H1 (cell line): ENCODE data around the gene AGAP1. TPM values are rescaled to one million over a fixed set of nuclear protein-coding genes. Genes with fewer than 3 reads are reported as not detected.
A peak's percentile ranks its signal among the peaks of the same experiment; 100 is the strongest.

Experiments used
- CBX5 ChIP-seq: fragments of 300-800, 300-1000 bp; sonication (generic); IDR thresholded peaks from 2 replicates; pipeline ENCODE4 v1.7.1; 2016; ENCODE audit warnings: antibody characterized with exemption, low read length, low read depth
- CBX8 ChIP-seq: fragments of 300-800, 300-1000 bp; sonication (generic); IDR thresholded peaks from 2 replicates; pipeline ENCODE4 v1.7.1; 2016; ENCODE audit warnings: low read depth, low read length, borderline replicate concordance
- FOSL1 ChIP-seq: IDR thresholded peaks from 2 replicates; pipeline ENCODE4 v1.6.1; 2011; ENCODE audit warnings: mild to moderate bottlenecking, low read depth, low read length, moderate library complexity; ENCODE audit not compliant: insufficient read depth
- POLR2AphosphoS5 ChIP-seq: IDR thresholded peaks from 2 replicates; pipeline ENCODE4 v1.6.1; 2011; ENCODE audit warnings: low read depth, low read length
- RAD21 ChIP-seq, 2 experiments: IDR thresholded peaks in 1 of 2; conservative IDR thresholded peaks in 1 of 2; 2 replicates each; pipeline ENCODE4 v1.6.1; 2011; ENCODE audit warnings: low read depth in 2 of 2, low read length in 2 of 2, improper control_type of control experiment in 1 of 2, inconsistent platforms in 1 of 2, mild to moderate bottlenecking in 1 of 2, moderate library complexity in 1 of 2
- SIRT6 ChIP-seq: IDR thresholded peaks from one replicate; pipeline ENCODE4 v1.7.1; 2012; ENCODE audit warnings: low read length, inconsistent platforms
- SP1 ChIP-seq: IDR thresholded peaks from 2 replicates; pipeline ENCODE4 v1.6.1; 2011; ENCODE audit warnings: low read depth, low read length
- SRF ChIP-seq: IDR thresholded peaks from 2 replicates; pipeline ENCODE4 v1.6.1; 2011; ENCODE audit warnings: mild to moderate bottlenecking, low read depth, low read length, moderate library complexity
- TAF1 ChIP-seq: IDR thresholded peaks from 2 replicates; pipeline ENCODE4 v1.6.1; 2011; ENCODE audit warnings: mild to moderate bottlenecking, low read depth, low read length
- polyA plus RNA-seq, 7 experiments: library from polyadenylated mRNA; depleted of rRNA in 3 of 7; stranded (reverse) in 5 of 7; unstranded in 2 of 7; fragments of >200 nt in 5 of 7; fragments of 200-250 nt in 2 of 7; gene quantifications; 1 replicate in 5 of 7; 2 replicates in 1 of 7; 4 replicates in 1 of 7; pipeline versions ENCODE4 v1.2.1 to v1.2.3, GENCODE V29; 2011 to 2013; ENCODE audit warnings: missing spikeins in 2 of 7, mixed read lengths in 2 of 7
- total RNA-seq: library from RNA; stranded (reverse); fragmentation: NEBNext Ultra II Directional; extraction: Animal tissue kit (Norgen Biotek cat#: 25700); gene quantifications from 2 replicates; pipeline ENCODE4 v1.2.1, GENCODE V29; 2021
- TF ChIP-seq, protein P1 (sequence below): IDR thresholded peaks from 2 replicates; pipeline ENCODE4 v1.6.1; 2012; ENCODE audit warnings: inconsistent platforms

The AGAP1 gene
- total and polyA plus RNA-seq, 2 of the 8 experiments (the other 6 are each of a cell fraction or from before 2014, with no cell fraction given), result 18.1 to 39.4 TPM

DNA sequence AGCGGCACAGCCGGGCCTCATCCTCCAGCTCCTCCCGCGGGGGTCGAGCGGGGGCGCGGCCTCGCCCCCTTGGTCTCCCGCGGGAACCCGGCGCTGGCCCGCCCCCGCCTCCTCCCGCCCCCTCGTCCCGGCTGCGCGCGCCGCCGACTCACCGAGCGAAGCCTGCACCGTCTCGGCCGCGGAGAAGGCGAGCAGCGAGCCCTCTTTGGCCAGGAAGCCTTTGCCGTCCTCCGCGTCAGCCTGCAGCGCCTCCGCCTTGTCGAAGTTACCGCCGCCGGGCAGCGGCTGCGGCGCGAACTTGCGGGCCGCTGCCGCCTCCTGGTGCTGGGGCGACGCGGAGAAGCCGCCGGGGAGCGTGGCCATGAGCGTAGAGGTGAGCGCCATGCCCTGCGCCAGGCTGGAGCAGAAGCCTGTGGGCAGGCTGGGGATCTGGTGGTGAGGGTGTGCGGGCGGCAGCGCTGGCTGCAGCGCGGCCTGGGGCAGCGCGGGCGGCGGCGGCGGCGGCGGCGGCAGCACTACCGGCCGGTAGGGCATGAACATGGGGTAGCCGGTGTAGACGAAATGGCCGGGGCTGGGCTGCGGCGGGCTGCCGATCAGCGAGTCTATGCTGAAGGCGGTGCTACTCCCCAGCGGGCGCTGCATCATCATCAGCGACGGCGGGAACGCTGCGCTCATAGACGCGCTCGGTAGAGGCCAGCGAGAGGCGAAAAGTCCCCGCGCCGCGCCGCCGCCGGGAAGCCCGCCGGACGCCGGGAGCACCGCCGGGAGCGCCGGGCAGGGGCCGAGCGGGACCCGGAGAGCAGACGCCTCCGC is 673.7 kb downstream of the AGAP1 start (continued):
- TF ChIP-seq CBX8 (no peak), POLR2AphosphoS5 (no peak), RAD21 (IDR thresholded peaks at IDR 0.05 in 1 of 2, conservative IDR thresholded peaks at IDR 0.05 in 1 of 2; ENCODE audit: low read depth in 2 of 2, low read length in 2 of 2) (peak; percentile 40 to 61; a peak in 3 of 4 replicates), SP1 (no peak), FOSL1 (no peak), TAF1 (no peak), SIRT6 (no peak), CBX5 (no peak), SRF (no peak)
- TF ChIP-seq, protein P1, sequence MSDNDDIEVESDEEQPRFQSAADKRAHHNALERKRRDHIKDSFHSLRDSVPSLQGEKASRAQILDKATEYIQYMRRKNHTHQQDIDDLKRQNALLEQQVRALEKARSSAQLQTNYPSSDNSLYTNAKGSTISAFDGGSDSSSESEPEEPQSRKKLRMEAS, result peak; percentile 55; the same call in 1 of the 2 replicates
